GM12878 (cell line): ENCODE measurements around the gene SCAMP4. TPM values are rescaled to one million over a fixed set of nuclear protein-coding genes. Genes with fewer than 3 reads are reported as not detected.
"Not testable (repeated sequence)": the region's sequence is repeated elsewhere in the genome, so short reads cannot be mapped to it uniquely, and the experiment has no call there.

Experiments used
- ATAC-seq: fragments of 200-7000 bp; cut with Tn5 transposase; 3 replicates; pipeline ENCODE4 v1.9.1; 2020; ENCODE audit warnings: mild to moderate bottlenecking, moderate library complexity
- BruUV-seq: library from RNA; stranded (reverse); fragments of 400-500 nt; replicated peaks from 2 replicates; lab custom pipeline; 2021; lab: Mats Ljungman, UMichigan
- CTCF ChIA-PET: fragments of 300-600 bp; sonication (Branson Sonifier 250); formaldehyde crosslinking; extraction: SDS; loops from one replicate; lab custom pipeline; 2021; ENCODE audit warnings: inconsistent platforms; lab: Yijun Ruan, JAX
- POLR2A ChIA-PET: fragments of 350-600 bp; formaldehyde crosslinking; extraction: SDS; loops from one replicate; lab custom pipeline; 2021; ENCODE audit warnings: inconsistent platforms; lab: Charles Lee
- RAD21 ChIA-PET: fragments of 300-600 bp; sonication (Branson Sonifier 250); formaldehyde crosslinking; loops from one replicate; lab custom pipeline; 2023; ENCODE audit warnings: antibody characterized with exemption; ENCODE audit not compliant: unreplicated experiment; lab: Charles Lee
- SMC1A ChIA-PET: fragments of 300-600 bp; sonication (Branson Sonifier 250); formaldehyde crosslinking; loops from one replicate; lab custom pipeline; 2023; ENCODE audit not compliant: unreplicated experiment, uncharacterized antibody; lab: Charles Lee
- DNase-seq: peaks from one replicate; pipeline ENCODE4 v3.0.0-alpha.2; 2011; ENCODE audit warnings: low read depth, low spot score
- FAIRE-seq: peaks from 3 replicates; lab custom pipeline; 2011; peaks lifted over from hg19 to GRCh38; lab: Jason Lieb, UNC
- H2AFZ ChIP-seq: 2 replicates; pipeline ENCODE4 v1.6.0; 2011; ENCODE audit warnings: low read depth, low read length, control low read depth; ENCODE audit not compliant: control insufficient read depth
- H3K27ac ChIP-seq: 2 replicates; pipeline ENCODE4 v1.5.1; 2011; ENCODE audit warnings: control low read depth; ENCODE audit not compliant: control insufficient read depth, insufficient read depth
- H3K27me3 ChIP-seq, 2 experiments: replicated peaks in 1 of 2; 2 replicates each; pipeline versions ENCODE4 v1.6.0 to v1.6.1; 2011; ENCODE audit warnings: low read length in 1 of 2; ENCODE audit not compliant: control insufficient read depth in 2 of 2, insufficient read depth in 2 of 2
- H3K36me3 ChIP-seq, 2 experiments: 2 replicates each; pipeline ENCODE4 v1.5.1; 2011; ENCODE audit warnings: low read length in 1 of 2; ENCODE audit not compliant: control insufficient read depth in 2 of 2, insufficient read depth in 2 of 2
- H3K4me1 ChIP-seq: 2 replicates; pipeline ENCODE4 v1.6.1; 2011; ENCODE audit warnings: mild to moderate bottlenecking, low read length, moderate library complexity, mixed read lengths; ENCODE audit not compliant: control insufficient read depth, insufficient read depth
- H3K4me2 ChIP-seq: 2 replicates; pipeline ENCODE4 v1.6.0; 2011; ENCODE audit warnings: control low read depth; ENCODE audit not compliant: control insufficient read depth, insufficient read depth
- H3K4me3 ChIP-seq: fragments of 200-600 bp; sonication (generic); 2 replicates; pipeline ENCODE4 v1.5.1; 2016
- H3K79me2 ChIP-seq: 2 replicates; pipeline ENCODE4 v1.6.0; 2011; ENCODE audit warnings: low read length; ENCODE audit not compliant: control insufficient read depth, insufficient read depth
- H3K9ac ChIP-seq: 2 replicates; pipeline ENCODE4 v1.8.0; 2011; ENCODE audit warnings: low read length, control low read depth, mixed read lengths; ENCODE audit not compliant: control insufficient read depth, insufficient read depth
- H3K9me3 ChIP-seq: replicated peaks from 3 replicates; pipeline ENCODE4 v1.5.1; 2011; ENCODE audit warnings: mild to moderate bottlenecking, low read length; ENCODE audit not compliant: control insufficient read depth, insufficient read depth
- H4K20me1 ChIP-seq: 2 replicates; pipeline ENCODE4 v1.6.0; 2011; ENCODE audit not compliant: control insufficient read depth, insufficient read depth
- CTCF ChIP-seq, 3 experiments: IDR thresholded peaks in 2 of 3; conservative IDR thresholded peaks in 1 of 3; 2 replicates each; pipeline ENCODE4 v1.5.1; 2011; ENCODE audit warnings: low read depth in 3 of 3, low read length in 3 of 3, mild to moderate bottlenecking in 3 of 3, control low read depth in 2 of 3, moderate library complexity in 2 of 3, inconsistent platforms in 1 of 3, mixed read lengths in 1 of 3; ENCODE audit not compliant: control insufficient read depth in 2 of 3, insufficient read depth in 1 of 3; ENCODE audit errors: extremely low read depth in 1 of 3
- WGBS: methylation state at CpG from one replicate; pipeline ENCODE4 v1.1.6; 2016; ENCODE audit warnings: low lambda C conversion rate; ENCODE audit not compliant: insufficient replicate concordance, insufficient coverage; ENCODE audit errors: missing lambda C conversion rate; 5-methylcytosine and 5-hydroxymethylcytosine counted together
- in situ Hi-C: fragments of 300-500 bp; cut with MboI; formaldehyde crosslinking; loops from 9 replicates; pipeline ENCODE4 v1.14.3; 2018; ENCODE audit warnings: mixed read lengths
- intact Hi-C: fragments of 100-400 bp; cut with micrococcal nuclease; formaldehyde crosslinking; loops from one replicate; pipeline ENCODE4 v1.14.2; 2022; ENCODE audit not compliant: unreplicated experiment
- polyA plus RNA-seq, 11 experiments: library from polyadenylated mRNA; depleted of rRNA in 4 of 11; unstranded in 6 of 11; stranded (reverse) in 5 of 11; fragments of >200 nt; fragmentation: Nextera tagmentation in 4 of 11; fragmentation: Illumina TruSeq in 1 of 11; extraction: Ambion mirVana in 4 of 11; extraction: Trizol in 1 of 11; gene quantifications; 1 replicate in 1 of 11; 2 replicates in 10 of 11; pipeline versions ENCODE4 v1.2.1 to v1.2.3, GENCODE V29; 2011 to 2016; ENCODE audit warnings: inconsistent platforms in 2 of 11, missing spikeins in 2 of 11, low read depth in 1 of 11
- total RNA-seq, 4 experiments: library from RNA; depleted of rRNA in 3 of 4; stranded (reverse); fragments of >200 nt in 3 of 4; fragmentation: Illumina TruSeq in 1 of 4; extraction: Trizol in 1 of 4; gene quantifications; 2 replicates each; pipeline versions ENCODE4 v1.2.1 to v1.2.3, GENCODE V29; 2013 to 2021

SCAMP4 gene
- total and polyA plus RNA-seq, 10 of the 15 experiments (the other 5 are each of a cell fraction or from before 2014, with no cell fraction given) = 0.63 to 34.7 (median 12.8) TPM

GRCh38 chr19:1876496-1877279 is 28.5 kb upstream of the SCAMP4 start:
- H4K20me1 ChIP-seq, FAIRE-seq, intact Hi-C loops, H3K9me3 ChIP-seq, H3K36me3 ChIP-seq, DNase-seq, H3K27me3 ChIP-seq, in situ Hi-C loops, H3K4me1 ChIP-seq, BruUV-seq: not testable (repeated sequence)
- H2AFZ ChIP-seq = peak overlapping the region; percentile 53
- RAD21 ChIA-PET = interaction anchor here (0.6 to 1.7 kb wide), 5 partner anchors 9 to 27 kb away, joined by 3 to 8 read pairs (median 4); partner anchors contain the start of gene ABHD17A
- SMC1A ChIA-PET = interaction anchor here (0.5 to 1.2 kb wide), 3 partner anchors 18 to 294 kb away, joined by 3 read pairs; no protein-coding TSS in a partner anchor
- H3K27ac ChIP-seq = peak overlapping the region; percentile 93
- peak overlapping the region; percentile 52; the same call in 1 of the 2 replicates for H3K9ac ChIP-seq
- POLR2A ChIA-PET = interaction anchor here (0.6 to 2.4 kb wide), 9 partner anchors 9 to 176 kb away, joined by 3 to 15 read pairs (median 4); partner anchors contain the start of gene ABHD17A
- ATAC-seq = peak; percentile 14
- peaks cover 39% of the 10 kb centered on the region for H3K79me2 ChIP-seq
- peak overlapping the region; percentile 60; the same call in 1 of the 2 replicates for H3K4me3 ChIP-seq
- peak overlapping the region; percentile 64 for H3K4me2 ChIP-seq
- 0 out of 6 replicates have a peak, but pooled peaks of 1 of the 3 experiments have one; percentile 5 for TF ChIP-seq CTCF (IDR thresholded peaks at IDR 0.05 in 2 of 3, conservative IDR thresholded peaks at IDR 0.05 in 1 of 3; ENCODE audit: control insufficient read depth in 2 of 3, extremely low read depth in 1 of 3, insufficient read depth in 1 of 3, low read depth in 3 of 3, low read length in 3 of 3)
- WGBS = 48% methylated on average over 29 of the region's 53 CpGs
- CTCF ChIA-PET = interaction anchor here (0.8 to 3.2 kb wide), 6 partner anchors 11 to 28 kb away, joined by 3 to 19 read pairs (median 6); partner anchors contain the start of gene REXO1

GRCh38 chr19:1877280-1877660 is 27.9 kb upstream of the SCAMP4 start:
- ATAC-seq = not testable (repeated sequence)

GRCh38 chr19:1878583-1878982 is 26.6 kb upstream of the SCAMP4 start:
- H3K4me2 ChIP-seq, H3K9ac ChIP-seq, in situ Hi-C loops, POLR2A ChIA-PET, FAIRE-seq, H3K27ac ChIP-seq, SMC1A ChIA-PET, ATAC-seq, H3K27me3 ChIP-seq, CTCF ChIA-PET, DNase-seq, RAD21 ChIA-PET, H3K36me3 ChIP-seq, H4K20me1 ChIP-seq, BruUV-seq, H3K9me3 ChIP-seq, H2AFZ ChIP-seq, H3K4me3 ChIP-seq, intact Hi-C loops: not testable (repeated sequence)
- Histone ChIP-seq H3K79me2 (peaks cover 43% of the 10 kb centered on the region), H3K4me1 (peaks cover 20% of the 10 kb centered on the region)
- 66% methylated on average over 7 of the region's 8 CpGs for WGBS

More at GRCh38 chr19:1877280-1877660, 27.9 kb upstream of the SCAMP4 start:
- SMC1A ChIA-PET, RAD21 ChIA-PET, H4K20me1 ChIP-seq, BruUV-seq, H3K4me1 ChIP-seq, intact Hi-C loops, H3K4me3 ChIP-seq, H3K27me3 ChIP-seq, H3K9ac ChIP-seq, FAIRE-seq, in situ Hi-C loops, H3K27ac ChIP-seq, H3K36me3 ChIP-seq, H3K4me2 ChIP-seq, H2AFZ ChIP-seq, DNase-seq, H3K9me3 ChIP-seq: not testable (repeated sequence)
- WGBS = 96% methylated on average over 17 of the region's 47 CpGs
- H3K79me2 ChIP-seq = peaks cover 43% of the 10 kb centered on the region
- ChIA-PET POLR2A (interaction anchor here (1.6 to 2.4 kb wide), 4 partner anchors 8 to 27 kb away, joined by 9 to 15 read pairs (median 10); partner anchors contain the start of gene ABHD17A), CTCF (interaction anchor here (1.7 to 3.2 kb wide), 2 partner anchors 13 to 20 kb away, joined by 10 to 19 read pairs; no protein-coding TSS in a partner anchor)
